Left cardiac atrium (tissue), 4 donors: Measurements from ENCODE around the gene ADAMTS13. TPM values are rescaled to one million over a fixed set of nuclear protein-coding genes. Genes with fewer than 3 reads are reported as not detected.

Source experiments
- ATAC-seq, 2 donors: fragments of 200-7000 bp; cut with Tn5 transposase; one replicate each; pipeline ENCODE4 v1.9.1; 2020; ENCODE audit warnings: mild to moderate bottlenecking in 2 of 2, moderate library complexity in 2 of 2
- DNase-seq: peaks from one replicate; pipeline ENCODE4 v3.0.0-alpha.2; 2020
- intact Hi-C, 2 donors: fragments of 100-400 bp; cut with DNase I; formaldehyde crosslinking; loops; one replicate each; pipeline versions ENCODE4 v1.14.1 to v1.15.1; 2022 to 2023
- total RNA-seq, 2 donors: library from RNA; stranded (reverse); fragmentation: NEBNext Ultra II Directional; extraction: Animal tissue kit (Norgen Biotek cat#: 25700); gene quantifications; one replicate each; pipeline ENCODE4 v1.2.1, GENCODE V29; 2021
- donor health status: DM: no; HTN: yes; CAD: no.
- donor health status: DM: no; HTN: yes; CAD: no; lungs with severe emphysema.
- donor health status: DM: yes; HTN: yes; CAD: no.
- donor health status: Dilated cardiomyopathy.

ADAMTS13 gene
- total RNA-seq, 2 donors from 2014 or later = 2.0 to 2.3 TPM

- no peak for ATAC-seq
- intact Hi-C loops = loop anchor here in 1 of 2 donors (5.0 kb wide), 1 partner anchor 38 kb away; the partner anchor contains the start of genes STKLD1 and SURF4
- no peak for DNase-seq
Observed at GRCh38 chr9:133415170-133415569, 7.0 kb upstream of the ADAMTS13 start.

- peak; percentile 87 for DNase-seq
- peak; percentile 97 to 98 for ATAC-seq
- intact Hi-C loops = loop anchor here in 1 of 2 donors (5.0 kb wide), 1 partner anchor 40 kb away; the partner anchor contains the start of genes STKLD1 and SURF4
Observed at GRCh38 chr9:133417541-133418461, 4.4 kb upstream of the ADAMTS13 start, which contains the start of gene REXO4. REXO4 (minus strand) TSS chr9:133418010; CDS start chr9:133417844, 166 bp downstream.

- intact Hi-C loops = loop anchor here in 1 of 2 donors (5.0 kb wide), 1 partner anchor 42 kb away; the partner anchor contains the start of genes STKLD1 and SURF4
- DNase-seq (no peak), ATAC-seq (no peak)
Observed at GRCh38 chr9:133419005-133419404, 3.2 kb upstream of the ADAMTS13 start.

- no peak for DNase-seq
- intact Hi-C loops = no loop called here
Observed at GRCh38 chr9:133420392-133420827, 1.8 kb upstream of the ADAMTS13 start.

GRCh38 chr9:133423216-133423615 is 1.0 kb downstream of the ADAMTS13 start:
- DNase-seq (no peak), ATAC-seq (no peak)
- intact Hi-C loops = no loop called here

More at GRCh38 chr9:133420392-133420827, 1.8 kb upstream of the ADAMTS13 start:
- ATAC-seq = no peak

GRCh38 chr9:133424187-133424586 is 2.0 kb downstream of the ADAMTS13 start:
- DNase-seq (no peak), ATAC-seq (no peak)
- intact Hi-C loops = no loop called here

GRCh38 chr9:133425049-133425632 is 3.0 kb downstream of the ADAMTS13 start:
- ATAC-seq = no peak
- DNase-seq = no peak
- intact Hi-C loops = no loop called here

GRCh38 chr9:133426011-133426410 is 3.8 kb downstream of the ADAMTS13 start:
- DNase-seq (no peak), ATAC-seq (no peak)
- intact Hi-C loops = no loop called here

- intact Hi-C loops = no loop called here
- ATAC-seq (no peak), DNase-seq (no peak)
Observed at GRCh38 chr9:133427658-133428348, 5.6 kb downstream of the ADAMTS13 start.

- ATAC-seq = peak; percentile 14 to 55
Observed at GRCh38 chr9:133428617-133429101, 6.5 kb downstream of the ADAMTS13 start.

GRCh38 chr9:133429214-133429613 is 7.0 kb downstream of the ADAMTS13 start:
- no peak for ATAC-seq
- intact Hi-C loops = no loop called here
- DNase-seq = no peak

More at GRCh38 chr9:133428617-133429101, 6.5 kb downstream of the ADAMTS13 start:
- intact Hi-C loops = no loop called here
- no peak for DNase-seq

GRCh38 chr9:133429641-133430161 is 7.5 kb downstream of the ADAMTS13 start:
- intact Hi-C loops = no loop called here
- peak in 1 of 2 donors; percentile 70 for ATAC-seq
- DNase-seq = no peak

- intact Hi-C loops = no loop called here
- DNase-seq (no peak), ATAC-seq (no peak)
Observed at GRCh38 chr9:133430244-133430643, 8.1 kb downstream of the ADAMTS13 start.

GRCh38 chr9:133433351-133433843 is 11.2 kb downstream of the ADAMTS13 start:
- ATAC-seq (no peak), DNase-seq (no peak)
- intact Hi-C loops = no loop called here

GRCh38 chr9:133436681-133437080 is 14.5 kb downstream of the ADAMTS13 start:
- ATAC-seq (no peak), DNase-seq (no peak)
- intact Hi-C loops = no loop called here

GRCh38 chr9:133437753-133438531 is 15.8 kb downstream of the ADAMTS13 start:
- intact Hi-C loops = no loop called here
- DNase-seq (no peak), ATAC-seq (no peak)

- intact Hi-C loops = no loop called here
- no peak for DNase-seq
- no peak for ATAC-seq
Observed at GRCh38 chr9:133439337-133439736, 17.2 kb downstream of the ADAMTS13 start.

GRCh38 chr9:133440874-133441273 is 18.7 kb downstream of the ADAMTS13 start:
- no peak for ATAC-seq
- intact Hi-C loops = no loop called here

More at GRCh38 chr9:133440874-133441273, 18.7 kb downstream of the ADAMTS13 start:
- no peak for DNase-seq
